GM21526 (cell line): Measurements from ENCODE around the gene PTPRG.

Experiments
- ATAC-seq: cut with Tn5 transposase; IDR thresholded peaks from one replicate; pipeline ENCODE4 v1.9.1; 2021; ENCODE audit warnings: moderate library complexity; ENCODE audit not compliant: unreplicated experiment, low FRiP score

Gene PTPRG

DNA sequence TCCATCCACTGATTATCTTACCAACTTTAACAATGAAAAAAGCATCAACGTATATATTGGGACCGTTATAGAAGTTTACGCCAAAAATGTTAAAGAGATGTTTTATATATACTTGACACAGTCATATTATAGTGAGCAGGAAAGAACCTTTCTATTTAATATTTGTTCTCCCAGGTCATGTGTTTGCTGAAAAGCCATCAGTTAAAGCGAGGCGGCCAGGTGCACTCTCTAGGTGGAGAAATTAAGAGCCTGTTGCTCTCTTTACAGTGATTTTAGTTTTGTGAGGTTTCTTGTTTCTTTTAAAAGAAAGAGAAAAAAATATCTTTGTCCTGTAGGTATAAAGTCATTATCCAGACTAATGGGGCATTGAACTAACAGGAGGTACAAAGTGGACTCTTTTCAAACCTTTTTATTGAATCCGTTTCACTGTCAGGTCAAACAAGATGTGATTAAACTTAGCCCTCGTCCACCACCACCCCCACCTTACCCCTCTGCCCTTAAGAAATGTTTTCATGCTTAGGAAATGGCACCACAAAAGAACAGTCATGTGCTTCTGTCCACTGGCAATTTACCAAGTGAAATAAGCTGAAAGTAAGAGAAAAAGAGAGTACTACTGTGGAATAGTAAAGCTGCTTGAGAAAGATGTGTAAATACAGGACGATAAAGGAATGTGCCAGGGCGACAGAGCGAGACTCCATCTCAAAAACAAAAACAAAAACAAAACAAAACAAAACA lies 279.9 kb downstream of the PTPRG start:
- ATAC-seq = no peak

DNA sequence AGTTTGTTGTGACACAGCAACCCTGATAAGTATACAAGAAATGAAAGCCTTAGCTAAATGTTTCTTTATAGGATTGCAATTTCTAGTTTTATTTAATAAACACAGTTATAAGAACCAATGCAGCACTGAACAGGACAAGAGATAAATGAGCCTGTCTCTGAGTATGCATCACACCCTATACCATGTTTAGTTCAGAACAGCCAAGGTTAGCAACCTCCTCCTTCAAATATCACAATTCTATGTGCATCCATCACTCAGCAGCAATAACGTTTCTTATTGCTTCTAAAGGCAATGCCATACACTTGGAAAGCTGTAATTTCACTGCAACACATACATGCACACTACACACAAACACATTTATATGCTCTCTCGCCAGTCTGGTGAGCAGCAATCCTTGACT lies 280.6 kb downstream of the PTPRG start:
- ATAC-seq = no peak

- ATAC-seq = no peak
Observed at GRCh38 chr3:61844346-61844745, 283.0 kb downstream of the PTPRG start.

GRCh38 chr3:61846488-61846887 lies 285.1 kb downstream of the PTPRG start:
- ATAC-seq = no peak

DNA sequence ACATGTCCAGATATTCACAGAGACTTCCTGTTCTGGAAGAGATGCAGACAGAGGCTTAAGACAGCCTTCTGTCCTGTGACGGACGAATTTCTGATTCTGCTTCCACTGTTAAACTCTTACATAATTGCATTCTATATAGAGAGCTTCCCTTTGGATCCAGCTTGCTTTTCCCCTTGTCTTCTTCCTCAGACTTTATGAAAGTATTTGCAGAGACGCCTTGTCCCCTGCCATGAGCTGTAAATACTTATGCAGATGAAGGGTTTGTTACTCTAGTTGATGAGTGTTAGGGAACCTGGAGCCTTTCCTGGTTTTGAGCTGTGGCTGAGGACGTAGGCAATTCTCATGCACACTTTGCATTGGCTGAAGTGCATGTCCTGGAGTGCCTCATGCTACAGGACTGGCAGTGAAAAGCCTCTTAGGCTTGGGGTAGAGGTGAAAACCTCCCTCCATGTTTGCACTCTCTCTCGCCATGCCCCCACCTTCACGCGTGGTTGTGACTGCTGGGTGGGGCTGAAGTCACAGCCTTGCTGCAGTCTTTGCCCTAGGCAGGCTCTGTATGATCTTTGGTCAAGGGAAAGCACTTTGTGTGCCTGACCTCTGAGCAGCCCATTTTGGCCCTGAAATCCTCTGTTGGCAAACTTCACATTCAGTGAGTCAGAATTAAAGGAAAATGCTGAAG lies 286.6 kb downstream of the PTPRG start:
- no peak for ATAC-seq

DNA sequence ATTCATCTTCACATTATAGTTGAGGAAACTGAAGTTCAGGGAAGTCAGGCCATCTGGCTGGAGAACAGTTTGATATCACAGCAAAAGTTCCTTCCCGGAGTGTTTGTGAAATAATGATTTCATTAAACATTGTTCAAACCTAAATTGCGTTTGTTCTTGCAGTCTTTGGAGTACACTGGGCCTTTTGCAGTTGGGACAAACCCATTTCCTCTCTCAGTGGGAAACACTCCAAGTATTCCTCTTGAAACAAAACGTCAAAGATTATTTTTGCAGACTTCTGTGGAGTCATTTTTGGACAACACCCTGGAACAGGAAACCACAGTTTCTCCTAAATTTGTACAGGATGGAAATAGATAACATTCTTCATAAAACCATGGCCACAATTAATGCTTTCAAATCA lies 287.5 kb downstream of the PTPRG start:
- no peak for ATAC-seq

- no peak for ATAC-seq
Observed at GRCh38 chr3:61853912-61854311, 292.5 kb downstream of the PTPRG start.

- ATAC-seq = no peak
Observed at GRCh38 chr3:61855211-61855610, 293.8 kb downstream of the PTPRG start.

- no peak for ATAC-seq
Observed at GRCh38 chr3:61857297-61857696, 295.9 kb downstream of the PTPRG start.

DNA sequence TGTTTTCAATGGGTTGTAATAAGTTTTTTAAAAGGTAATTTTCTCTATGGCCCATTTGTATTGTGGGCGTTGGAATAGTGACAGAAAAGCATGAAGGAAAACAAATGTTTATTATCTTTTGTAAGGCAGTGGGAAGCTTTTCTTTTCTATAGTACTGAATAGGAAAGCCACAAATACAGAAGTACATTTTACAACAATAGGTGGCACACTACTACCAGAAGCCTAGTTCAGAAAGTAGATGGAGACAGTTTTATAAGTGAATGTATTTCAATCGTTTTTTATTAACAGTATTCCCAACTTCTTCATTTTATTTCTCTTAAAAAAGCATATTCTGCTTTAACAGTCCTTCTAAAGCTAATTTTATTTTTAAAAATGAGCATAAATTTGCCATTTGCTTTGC lies 296.7 kb downstream of the PTPRG start:
- no peak for ATAC-seq

- no peak for ATAC-seq
Observed at GRCh38 chr3:61861410-61861809, 300.0 kb downstream of the PTPRG start.

DNA sequence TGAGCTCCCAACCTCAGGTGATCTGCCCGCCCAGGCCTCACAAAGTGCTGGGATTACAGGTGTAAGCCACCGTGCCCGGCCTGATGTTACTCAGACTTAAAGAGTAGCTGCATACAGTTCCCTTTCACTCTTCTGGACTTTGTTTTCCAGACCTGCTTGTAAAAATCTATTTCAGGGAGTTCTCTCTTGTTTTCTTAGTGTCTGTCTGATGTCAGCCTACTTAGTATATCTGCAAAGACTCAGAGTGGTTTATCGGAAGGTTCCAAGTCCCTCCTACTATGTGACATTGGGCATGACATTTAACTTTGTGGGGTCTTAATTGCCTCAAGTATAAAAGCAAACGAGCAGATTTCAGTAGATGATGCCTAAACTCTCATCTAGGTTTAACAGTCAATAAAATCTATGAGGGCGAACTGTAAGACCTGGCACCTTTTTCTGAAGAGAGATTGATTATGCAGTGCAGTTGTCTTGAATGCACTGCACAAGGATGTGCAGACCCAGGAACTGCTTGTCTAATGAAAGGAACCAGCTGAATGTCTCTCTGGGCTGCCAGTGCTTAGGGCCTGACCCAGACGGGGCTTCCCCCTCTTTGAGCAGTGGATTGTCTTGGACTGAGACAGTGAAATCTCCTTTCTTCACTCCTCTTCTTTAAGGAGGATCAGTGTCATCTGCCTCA lies 301.4 kb downstream of the PTPRG start:
- no peak for ATAC-seq

DNA sequence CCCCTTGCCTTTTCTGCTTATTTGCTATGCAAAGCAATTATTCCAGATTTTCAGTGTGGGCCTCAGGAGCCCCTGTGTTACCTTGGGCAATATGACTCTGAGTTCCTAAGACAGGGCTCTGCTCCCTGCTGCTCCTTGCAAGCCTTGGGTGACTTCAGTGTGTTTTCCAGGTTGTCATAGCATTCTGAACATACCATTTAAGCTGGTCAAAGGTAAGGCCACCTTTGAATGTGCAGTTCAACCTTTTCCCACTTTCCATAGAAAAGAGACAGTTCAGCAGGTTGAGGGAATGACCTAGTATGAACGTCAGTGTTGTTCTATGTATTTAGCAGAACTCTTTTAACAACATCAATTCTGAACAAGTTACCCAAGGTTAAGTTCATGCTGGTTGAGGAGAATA lies 302.2 kb downstream of the PTPRG start:
- no peak for ATAC-seq

GRCh38 chr3:61864886-61865285 lies 303.5 kb downstream of the PTPRG start:
- ATAC-seq = no peak

- no peak for ATAC-seq
Observed at GRCh38 chr3:61865466-61866152, 304.2 kb downstream of the PTPRG start.

DNA sequence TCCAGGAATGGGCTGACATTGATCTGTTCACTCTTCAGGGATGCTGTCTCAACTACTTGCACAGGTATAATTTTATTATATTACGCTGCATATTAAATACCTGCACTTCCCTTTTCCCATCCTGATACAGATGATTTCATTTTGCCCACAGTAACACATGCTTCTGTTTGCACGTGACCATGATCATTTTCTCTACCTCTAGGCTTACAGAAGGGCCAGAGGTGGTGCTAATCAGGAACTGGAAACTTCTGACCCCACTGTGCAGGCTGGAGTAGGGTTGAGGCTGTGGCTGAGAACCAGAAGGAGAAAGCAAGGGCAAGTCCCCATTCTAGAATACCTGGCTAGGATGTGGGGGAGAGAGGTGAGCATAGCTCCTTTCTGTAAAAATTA lies 304.8 kb downstream of the PTPRG start:
- ATAC-seq = no peak

DNA sequence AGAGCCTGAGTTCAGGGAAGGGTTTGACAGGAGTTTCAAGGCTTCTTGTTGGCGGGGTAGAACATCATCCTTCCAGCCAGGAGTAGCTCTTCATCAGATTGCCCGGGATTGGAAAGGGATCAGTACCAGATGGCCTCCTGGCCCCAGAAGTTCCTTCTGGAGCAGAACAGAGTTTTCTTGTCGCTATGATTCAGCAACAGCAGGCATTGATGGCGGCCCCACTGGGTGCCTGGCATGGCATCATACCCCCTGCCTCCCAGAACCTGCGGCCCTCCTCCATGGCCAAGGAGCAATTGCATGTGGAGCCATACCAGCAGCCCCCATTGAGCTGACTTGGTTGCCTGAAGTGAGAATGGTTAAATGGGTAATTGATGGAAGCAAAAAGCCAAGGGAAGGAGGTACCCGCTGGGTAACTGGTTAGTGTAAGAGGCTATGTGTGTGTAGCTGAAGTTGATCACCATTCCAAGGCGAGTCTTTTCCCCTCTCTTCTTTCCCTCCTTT lies 305.6 kb downstream of the PTPRG start:
- ATAC-seq = no peak

- ATAC-seq = no peak
Observed at GRCh38 chr3:61868499-61868898, 307.1 kb downstream of the PTPRG start.

- ATAC-seq = no peak
Observed at GRCh38 chr3:61869371-61869770, 308.0 kb downstream of the PTPRG start.

GRCh38 chr3:61871644-61872043 lies 310.3 kb downstream of the PTPRG start:
- no peak for ATAC-seq

GRCh38 chr3:61872077-61872706 lies 310.8 kb downstream of the PTPRG start:
- ATAC-seq = no peak
